ENCODE measurements around the gene OBSL1. TPM values are rescaled to one million over a fixed set of nuclear protein-coding genes. Genes with fewer than 3 reads are reported as not detected.

OBSL1 gene
- total and polyA plus RNA-seq, 2 of the 4 experiments (the other 2 are of a cell fraction): 21.5 to 51.2 TPM

DNA sequence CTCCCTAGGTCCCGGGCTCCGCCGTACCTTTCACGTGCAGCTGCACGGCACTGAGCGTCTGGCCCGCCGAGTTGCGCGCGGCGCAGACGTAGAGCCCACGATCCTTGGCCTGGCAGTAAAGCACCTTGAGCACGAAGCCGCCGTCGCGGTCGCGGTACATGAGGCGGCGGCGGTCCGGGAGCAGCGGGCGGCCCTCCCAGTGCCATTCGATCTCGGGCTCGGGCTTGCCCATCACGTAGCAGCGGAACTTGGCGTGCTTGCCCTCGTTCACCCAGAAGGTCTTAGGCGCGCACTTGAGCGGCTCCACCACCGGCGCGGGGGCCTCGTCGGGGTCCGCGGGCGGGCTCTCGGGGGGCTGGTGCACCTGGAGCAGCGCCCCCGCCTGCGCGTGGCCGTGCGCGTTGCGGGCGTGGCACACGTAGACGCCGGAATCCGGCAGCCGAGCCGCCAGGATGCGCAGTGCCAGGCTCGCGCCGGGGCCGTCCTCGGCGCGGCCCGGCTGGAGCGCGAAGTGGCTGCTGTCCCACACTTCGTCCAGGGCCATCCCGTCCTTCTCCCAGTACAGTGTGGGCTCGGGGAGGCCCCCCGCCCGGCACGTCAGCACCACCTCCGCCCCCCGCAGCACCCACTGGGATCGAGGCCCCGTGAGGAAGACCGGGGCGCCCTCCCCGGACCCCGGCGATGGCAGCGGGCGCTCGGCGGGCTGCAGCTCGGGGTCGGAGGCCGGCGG, 980 bp downstream of the OBSL1 start:
- intact Hi-C loops (cut with micrococcal nuclease): no loop called here
- H2AFZ ChIP-seq (replicated peaks; ENCODE audit: low read length, poor library complexity): peak overlapping the region; percentile 97
- POLR2A ChIA-PET (ENCODE audit: unreplicated experiment): no interaction called here

More for the DNA sequence above, 980 bp downstream of the OBSL1 start:
- no peak overlapping the region; the same call in 1 of the 2 replicates for H4K91ac ChIP-seq (ENCODE audit: insufficient read depth, low read depth, low read length)
- no peak overlapping the region for H3K18ac ChIP-seq (ENCODE audit: low read depth, low read length)
- BruUV-seq (replicated peaks): no TSS peak
- H3K23ac ChIP-seq (ENCODE audit: low read depth, low read length): no peak overlapping the region
- H3K27me3 ChIP-seq (ENCODE audit: control insufficient read depth, insufficient read depth, low read length): peaks cover 2% of the 10 kb centered on the region; the same call in 1 of the 2 replicates
- H3K56ac ChIP-seq (ENCODE audit: extremely low read depth, insufficient read depth, low read length): no peak overlapping the region
- H2BK5ac ChIP-seq (ENCODE audit: low read depth, low read length, poor library complexity, severe bottlenecking): peak overlapping the region; percentile 81
- H3K9me1 ChIP-seq (ENCODE audit: insufficient read depth, low read length): peaks cover 8% of the 10 kb centered on the region; the same call in 1 of the 2 replicates
- in situ Hi-C loops (cut with MboI; ENCODE audit: low sequenced_read_pairs) (no loop called here), dilution Hi-C loops (cut with HindIII; ENCODE audit: low sequenced_read_pairs, unreplicated experiment) (no loop called here)
- H3K27ac ChIP-seq (ENCODE audit: insufficient read depth, low read length): peak overlapping the region; percentile 94
- 10% methylated on average over 59 of the region's 95 CpGs; no CpG with 5 or more reads in 1 of the 2 experiments for WGBS, 2 experiments (ENCODE audit: extremely low coverage in 2 of 2, insufficient read length in 1 of 2)
- H2BK120ac ChIP-seq (ENCODE audit: low read depth, low read length): 0 out of 2 replicates have a peak overlapping the region, but pooled peaks have one; percentile 8
- H2AK5ac ChIP-seq (ENCODE audit: low read depth, low read length): peak overlapping the region; percentile 66; the same call in 1 of the 2 replicates
- peak; percentile 60 for ATAC-seq (ENCODE audit: low read depth)
- TF ChIP-seq RAD21 (IDR thresholded peaks at IDR 0.05; ENCODE audit: low read length) (no peak), USF2 (IDR thresholded peaks at IDR 0.05; ENCODE audit: low read depth, low read length) (no peak), MAFK (IDR thresholded peaks at IDR 0.05; ENCODE audit: low read depth, low read length) (no peak), NFE2L2 (IDR thresholded peaks at IDR 0.05; ENCODE audit: low read depth, low read length) (no peak)
- TF ChIP-seq, protein P1, sequence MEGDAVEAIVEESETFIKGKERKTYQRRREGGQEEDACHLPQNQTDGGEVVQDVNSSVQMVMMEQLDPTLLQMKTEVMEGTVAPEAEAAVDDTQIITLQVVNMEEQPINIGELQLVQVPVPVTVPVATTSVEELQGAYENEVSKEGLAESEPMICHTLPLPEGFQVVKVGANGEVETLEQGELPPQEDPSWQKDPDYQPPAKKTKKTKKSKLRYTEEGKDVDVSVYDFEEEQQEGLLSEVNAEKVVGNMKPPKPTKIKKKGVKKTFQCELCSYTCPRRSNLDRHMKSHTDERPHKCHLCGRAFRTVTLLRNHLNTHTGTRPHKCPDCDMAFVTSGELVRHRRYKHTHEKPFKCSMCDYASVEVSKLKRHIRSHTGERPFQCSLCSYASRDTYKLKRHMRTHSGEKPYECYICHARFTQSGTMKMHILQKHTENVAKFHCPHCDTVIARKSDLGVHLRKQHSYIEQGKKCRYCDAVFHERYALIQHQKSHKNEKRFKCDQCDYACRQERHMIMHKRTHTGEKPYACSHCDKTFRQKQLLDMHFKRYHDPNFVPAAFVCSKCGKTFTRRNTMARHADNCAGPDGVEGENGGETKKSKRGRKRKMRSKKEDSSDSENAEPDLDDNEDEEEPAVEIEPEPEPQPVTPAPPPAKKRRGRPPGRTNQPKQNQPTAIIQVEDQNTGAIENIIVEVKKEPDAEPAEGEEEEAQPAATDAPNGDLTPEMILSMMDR (conservative IDR thresholded peaks at IDR 0.05; ENCODE audit: low read depth, low read length): 0 out of 2 replicates have a peak, but pooled peaks have one; percentile 6
- H2AK9ac ChIP-seq (replicated peaks; ENCODE audit: low read depth, low read length, poor library complexity): peak overlapping the region; percentile 94
- H3K4me1 ChIP-seq (ENCODE audit: control insufficient read depth, insufficient read depth, low read length): peaks cover 10% of the 10 kb centered on the region
- peaks cover 15% of the 10 kb centered on the region; the same call in 1 of the 2 replicates for H3K36me3 ChIP-seq (ENCODE audit: control insufficient read depth, insufficient read depth, low read length)
- H2BK15ac ChIP-seq (ENCODE audit: low read depth, low read length): no peak overlapping the region
- peak overlapping the region; percentile 94 for H3K4me3 ChIP-seq (ENCODE audit: insufficient read depth, low read depth, low read length)
- no peak overlapping the region for H2BK20ac ChIP-seq (ENCODE audit: low read depth, low read length)
- peak overlapping the region; percentile 75 for H3K4me2 ChIP-seq (ENCODE audit: low read depth, low read length)
- peak overlapping the region; percentile 86 for H3K4ac ChIP-seq (ENCODE audit: low read depth, low read length)
- peaks cover 8% of the 10 kb centered on the region; the same call in 1 of the 2 replicates for H4K20me1 ChIP-seq (ENCODE audit: insufficient read depth, low read length)
- H4K5ac ChIP-seq (ENCODE audit: low read depth, low read length): peak overlapping the region; percentile 33
- CTCF ChIA-PET: no interaction called here
- DNase-seq: peak; percentile 19
- H4K8ac ChIP-seq (ENCODE audit: low read depth in 2 of 2, low read length in 2 of 2): peak overlapping the region; percentile 67 to 82
- no peak overlapping the region; the same call in 1 of the 2 replicates for H3K14ac ChIP-seq (replicated peaks; ENCODE audit: low read depth, low read length)
- no peaks in the 10 kb centered on the region for H3K9me3 ChIP-seq (ENCODE audit: control insufficient read depth, insufficient read depth, low read length)
- H3K9ac ChIP-seq (ENCODE audit: low read depth, low read length): peak overlapping the region; percentile 92
- peaks cover 11 to 18% of the 10 kb centered on the region in 2 experiments for H3K79me1 ChIP-seq (ENCODE audit: low read depth in 1 of 2, low read length in 2 of 2)
